HepG2 (cell line): ENCODE data around the gene TBC1D22A. TPM values are rescaled to one million over a fixed set of nuclear protein-coding genes. Genes with fewer than 3 reads are reported as not detected.

Source experiments
- ATAC-seq: fragments of 200-7000 bp; cut with Tn5 transposase; 3 replicates; pipeline ENCODE4 v1.9.1; 2020; ENCODE audit warnings: mild to moderate bottlenecking, moderate library complexity
- BruUV-seq: library from RNA; stranded (reverse); fragments of 400-500 nt; replicated peaks from 2 replicates; lab custom pipeline; 2021; lab: Mats Ljungman, UMichigan
- CTCF ChIA-PET: fragments of 300-600 bp; formaldehyde crosslinking; extraction: SDS; loops from one replicate; lab custom pipeline; 2021; ENCODE audit warnings: low total read pairs, inconsistent platforms, low intra/inter-chr PET ratio; lab: Yijun Ruan, JAX
- POLR2A ChIA-PET: fragments of 350-600 bp; sonication (Branson Sonifier 250); formaldehyde crosslinking; loops from one replicate; lab custom pipeline; 2020; ENCODE audit warnings: antibody characterized with exemption, inconsistent platforms; lab: Yijun Ruan, JAX
- DNase-seq: peaks from one replicate; pipeline ENCODE4 v3.0.0-alpha.2; 2015; ENCODE audit warnings: low spot score
- FAIRE-seq: peaks from 3 replicates; lab custom pipeline; 2011; peaks lifted over from hg19 to GRCh38; lab: Jason Lieb, UNC
- H2AFZ ChIP-seq: one replicate; pipeline ENCODE4 v1.6.1; 2011; ENCODE audit warnings: low read length, inconsistent platforms
- H3K27ac ChIP-seq: fragments of 300-600 bp; 3 replicates; pipeline ENCODE4 v1.8.0; 2011; ENCODE audit warnings: mixed run types, mild to moderate bottlenecking, mixed read lengths, low read length, inconsistent platforms; ENCODE audit not compliant: insufficient read depth; ENCODE audit errors: extremely low read length
- H3K27me3 ChIP-seq, 2 experiments: fragments of 200-600 bp in 1 of 2; 2 replicates in 1 of 2; 3 replicates in 1 of 2; pipeline versions ENCODE4 v1.6.0 to v1.8.0; 2011; ENCODE audit warnings: low read length in 2 of 2, mild to moderate bottlenecking in 2 of 2, moderate library complexity in 2 of 2, inconsistent platforms in 1 of 2; ENCODE audit not compliant: insufficient read depth in 2 of 2, control insufficient read depth in 1 of 2
- H3K36me3 ChIP-seq, 2 experiments: fragments of 200-600 bp in 1 of 2; replicated peaks in 1 of 2; 2 replicates in 1 of 2; 3 replicates in 1 of 2; pipeline versions ENCODE4 v1.5.1 to v1.8.0; 2011; ENCODE audit warnings: low read length in 2 of 2, inconsistent platforms in 1 of 2; ENCODE audit not compliant: insufficient read depth in 2 of 2, control insufficient read depth in 1 of 2
- H3K4me1 ChIP-seq: 2 replicates; pipeline ENCODE4 v1.5.1; 2012; ENCODE audit warnings: low read length, inconsistent platforms; ENCODE audit not compliant: insufficient read depth
- H3K4me2 ChIP-seq: 2 replicates; pipeline ENCODE4 v1.6.0; 2011; ENCODE audit warnings: low read depth, low read length, inconsistent platforms
- H3K4me3 ChIP-seq, 3 experiments: fragments of 200-600 bp in 1 of 3; sonication (generic), shearing (Covaris generic) in 1 of 3; replicated peaks in 1 of 3; 2 replicates each; pipeline ENCODE4 v1.5.1; 2011 to 2016; ENCODE audit warnings: low read length in 3 of 3, inconsistent platforms in 2 of 3, low read depth in 2 of 3, mild to moderate bottlenecking in 2 of 3, control low read depth in 1 of 3, mixed read lengths in 1 of 3; ENCODE audit not compliant: insufficient read depth in 1 of 3
- H3K79me2 ChIP-seq: one replicate; pipeline ENCODE4 v1.6.1; 2011; ENCODE audit warnings: low read length, inconsistent platforms; ENCODE audit not compliant: insufficient read depth
- H3K9ac ChIP-seq: 2 replicates; pipeline ENCODE4 v1.6.0; 2011; ENCODE audit warnings: mild to moderate bottlenecking, low read depth, low read length, inconsistent platforms; ENCODE audit not compliant: insufficient read depth
- H3K9me3 ChIP-seq: 2 replicates; pipeline ENCODE4 v1.5.1; 2012; ENCODE audit warnings: mild to moderate bottlenecking, low read length
- H4K20me1 ChIP-seq: 2 replicates; pipeline ENCODE4 v1.6.0; 2011; ENCODE audit warnings: inconsistent platforms, mild to moderate bottlenecking, low read length, moderate library complexity; ENCODE audit not compliant: insufficient read depth
- ADNP ChIP-seq: sonication (generic); formaldehyde crosslinking; IDR thresholded peaks from 2 replicates; pipeline ENCODE4 v1.4.0; 2020; ENCODE audit warnings: missing genetic modification reagents
- CEBPG ChIP-seq: IDR thresholded peaks from 2 replicates; pipeline ENCODE4 v1.6.1; 2016
- ELF3 ChIP-seq: IDR thresholded peaks from 2 replicates; pipeline ENCODE4 v1.6.1; 2016; ENCODE audit warnings: missing genetic modification reagents, missing compliant biosample characterization
- ELF4 ChIP-seq: sonication (generic); formaldehyde crosslinking; IDR thresholded peaks from 2 replicates; pipeline ENCODE4 v1.5.0; 2020; ENCODE audit warnings: missing genetic modification reagents, mild to moderate bottlenecking, moderate library complexity, borderline replicate concordance
- GATAD2A ChIP-seq: IDR thresholded peaks from 2 replicates; pipeline ENCODE4 v1.6.1; 2016
- HNRNPLL ChIP-seq: fragments of 200-400 bp; formaldehyde crosslinking; IDR thresholded peaks from 2 replicates; pipeline ENCODE4 v1.6.1; 2017; ENCODE audit warnings: mild to moderate bottlenecking, low read depth, low read length; ENCODE audit not compliant: poor library complexity, severe bottlenecking
- KLF15 ChIP-seq: sonication (generic); formaldehyde crosslinking; IDR thresholded peaks from 2 replicates; pipeline ENCODE4 v1.8.1; 2023; ENCODE audit warnings: borderline replicate concordance, mild to moderate bottlenecking, inconsistent platforms, missing genetic modification reagents, mixed read lengths
- TBP ChIP-seq: sonication (generic); formaldehyde crosslinking; IDR thresholded peaks from 2 replicates; pipeline ENCODE4 v1.5.0; 2020; ENCODE audit warnings: missing genetic modification reagents
- THYN1 ChIP-seq: sonication (generic); formaldehyde crosslinking; IDR thresholded peaks from 2 replicates; pipeline ENCODE4 v1.8.1; 2023; ENCODE audit warnings: low read depth, mild to moderate bottlenecking, moderate library complexity, missing genetic modification reagents, borderline replicate concordance
- ZBTB46 ChIP-seq: sonication (generic); formaldehyde crosslinking; IDR thresholded peaks from 2 replicates; pipeline ENCODE4 v1.4.0; 2020; ENCODE audit warnings: mild to moderate bottlenecking, missing genetic modification reagents, borderline replicate concordance
- ZMYM4 ChIP-seq: sonication (generic); formaldehyde crosslinking; IDR thresholded peaks from 2 replicates; pipeline ENCODE4 v1.8.1; 2023; ENCODE audit warnings: mild to moderate bottlenecking, missing genetic modification reagents
- ZNF251 ChIP-seq: sonication (generic); formaldehyde crosslinking; IDR thresholded peaks from 2 replicates; pipeline ENCODE4 v1.9.0; 2021; ENCODE audit warnings: mild to moderate bottlenecking, missing genetic modification reagents
- ZNF484 ChIP-seq: sonication (generic); formaldehyde crosslinking; IDR thresholded peaks from 2 replicates; pipeline ENCODE4 v1.5.1; 2020; ENCODE audit warnings: mild to moderate bottlenecking, low read depth, missing genetic modification reagents, borderline replicate concordance
- ZNF878 ChIP-seq: sonication (generic); formaldehyde crosslinking; IDR thresholded peaks from 2 replicates; pipeline ENCODE4 v1.8.1; 2023; ENCODE audit warnings: mild to moderate bottlenecking, missing genetic modification reagents, moderate library complexity
- WGBS: methylation state at CpG from one replicate; pipeline ENCODE4 v1.1.6; 2017; ENCODE audit warnings: low lambda C conversion rate; 5-methylcytosine and 5-hydroxymethylcytosine counted together
- in situ Hi-C: cut with HindIII; loops from 2 replicates; pipeline ENCODE4 v1.10.0; 2017; ENCODE audit warnings: low pct_unique_long_range_greater_than_20kb; ENCODE audit not compliant: extremely low pct_ligation_motif_present
- intact Hi-C: fragments of 100-400 bp; cut with micrococcal nuclease; formaldehyde crosslinking; loops from one replicate; pipeline ENCODE4 v1.10.0; 2022; ENCODE audit not compliant: unreplicated experiment
- polyA plus RNA-seq, 8 experiments: library from polyadenylated mRNA; depleted of rRNA in 3 of 8; stranded (reverse) in 7 of 8; unstranded in 1 of 8; fragments of >200 nt; fragmentation: Illumina TruSeq in 4 of 8; extraction: Trizol in 4 of 8; gene quantifications; 2 replicates each; pipeline versions ENCODE4 v1.2.1 to v1.2.3, GENCODE V29; 2011 to 2016; ENCODE audit warnings: low read depth in 4 of 8, missing spikeins in 1 of 8, mixed read lengths in 1 of 8; ENCODE audit not compliant: insufficient read depth in 1 of 8
- total RNA-seq, 5 experiments: library from RNA; depleted of rRNA; stranded (reverse); fragments of >200 nt; fragmentation: Illumina TruSeq; extraction: Trizol; gene quantifications; 2 replicates each; pipeline ENCODE4 v1.2.3, GENCODE V29; 2016; ENCODE audit warnings: low read depth in 1 of 5

Gene TBC1D22A
- total and polyA plus RNA-seq, 2 of the 13 experiments (the other 11 are each of a cell fraction or from before 2014, with no cell fraction given): 17.3 to 18.0 TPM

GRCh38 chr22:47023871-47024270, 261.4 kb downstream of the TBC1D22A start:
- no peaks in the 10 kb centered on the region for H3K27me3 ChIP-seq
- H3K79me2 ChIP-seq: no peaks in the 10 kb centered on the region
- H3K9ac ChIP-seq: no peak overlapping the region
- ATAC-seq (no peak), FAIRE-seq (no peak), DNase-seq (no peak)
- H3K9me3 ChIP-seq: 0 out of 2 replicates have a peak, but pooled peaks cover 4% of the 10 kb centered on the region
- BruUV-seq: no TSS peak
- intact Hi-C loops (no loop called here), in situ Hi-C loops (no loop called here)
- WGBS: 90% methylated on average over 13 of the region's 13 CpGs
- H4K20me1 ChIP-seq: no peaks in the 10 kb centered on the region
- H3K36me3 ChIP-seq: peaks cover 1 to 5% of the 10 kb centered on the region in 2 experiments; a peak in 1 of 5 replicates
- ChIA-PET CTCF (no interaction called here), POLR2A (no interaction called here)
- no peak overlapping the region for H3K4me3 ChIP-seq
- H3K4me2 ChIP-seq: no peak overlapping the region
- no peak for TF ChIP-seq ELF3 (CRISPR knock-in tag)
- TF ChIP-seq ZNF484: no peak
- no peak for TF ChIP-seq ZNF878 (CRISPR knock-in tag)
- no peak for TF ChIP-seq HNRNPLL
- TF ChIP-seq ZBTB46 (CRISPR knock-in tag): no peak
- TF ChIP-seq ZMYM4 (CRISPR knock-in tag): no peak
- no peak for TF ChIP-seq CEBPG (CRISPR knock-in tag)
- TF ChIP-seq TBP (CRISPR knock-in tag): no peak
- no peak for TF ChIP-seq ZNF251 (CRISPR knock-in tag)
- no peak for TF ChIP-seq THYN1
- no peak for TF ChIP-seq ELF4
- TF ChIP-seq GATAD2A (CRISPR knock-in tag): no peak
- TF ChIP-seq ADNP: no peak
- no peak for TF ChIP-seq KLF15 (CRISPR knock-in tag)
- no peak overlapping the region for H2AFZ ChIP-seq
- no peak overlapping the region for H3K27ac ChIP-seq
- H3K4me1 ChIP-seq: no peaks in the 10 kb centered on the region
